Measurements from ENCODE around the gene C2orf81. TPM values are rescaled to one million over a fixed set of nuclear protein-coding genes. Genes with fewer than 3 reads are reported as not detected.

Gene C2orf81
- polyA plus RNA-seq, 2 of the 4 experiments (the other 2 are of a cell fraction): 0.88 to 2.0 TPM

DNA sequence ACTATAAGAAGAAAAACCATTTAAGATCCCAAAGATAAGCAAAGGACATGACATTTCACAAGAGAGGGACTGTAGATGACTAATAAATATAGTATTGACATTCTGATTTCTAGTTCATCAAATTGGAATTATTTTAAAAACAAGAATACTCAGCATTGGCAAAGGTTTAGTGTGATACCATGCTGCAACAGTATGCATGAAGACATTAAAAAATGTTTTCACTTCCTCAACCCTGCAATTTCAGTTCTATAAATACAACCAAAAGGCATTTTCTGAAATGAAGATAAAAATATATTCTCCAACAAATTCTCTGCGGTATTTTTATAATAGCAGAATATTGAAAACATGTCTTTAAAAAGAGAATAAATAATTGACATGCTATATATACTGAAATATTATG is 2.1 kb downstream of the C2orf81 start:
- peaks cover 6% of the 10 kb centered on the region; the same call in 1 of the 3 replicates for H3K4me1 ChIP-seq
- ChIA-PET POLR2A (no interaction called here), CTCF (interaction anchor here (1.2 to 1.7 kb wide), 2 partner anchors 10 to 19 kb away, joined by 3 to 5 read pairs; no protein-coding TSS in a partner anchor)
- no peak for FAIRE-seq
- no peaks in the 10 kb centered on the region for H3K9me3 ChIP-seq
- H3K4me2 ChIP-seq: no peak overlapping the region
- no peak for DNase-seq (ENCODE audit: low read depth in 1 of 2, low spot score in 1 of 2)
- no peak for TF ChIP-seq EP300 (IDR thresholded peaks at IDR 0.05)
- TF ChIP-seq NPAS2 (CRISPR knock-in tag; IDR thresholded peaks at IDR 0.05; ENCODE audit: borderline replicate concordance): no peak
- no peak for TF ChIP-seq ELK1 (IDR thresholded peaks at IDR 0.05; ENCODE audit: low read depth, low read length)
- no peak for TF ChIP-seq HEYL (CRISPR knock-in tag; IDR thresholded peaks at IDR 0.05)
- TF ChIP-seq GATA3 (IDR thresholded peaks at IDR 0.05; ENCODE audit: borderline replicate concordance): no peak
- no peak for TF ChIP-seq KDM5A (IDR thresholded peaks at IDR 0.05)
- no peak for TF ChIP-seq HOXA7 (CRISPR knock-in tag; IDR thresholded peaks at IDR 0.05)
- TF ChIP-seq, protein P1, sequence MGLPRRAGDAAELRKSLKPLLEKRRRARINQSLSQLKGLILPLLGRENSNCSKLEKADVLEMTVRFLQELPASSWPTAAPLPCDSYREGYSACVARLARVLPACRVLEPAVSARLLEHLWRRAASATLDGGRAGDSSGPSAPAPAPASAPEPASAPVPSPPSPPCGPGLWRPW (IDR thresholded peaks at IDR 0.05): no peak
- TF ChIP-seq CHD4 (IDR thresholded peaks at IDR 0.05; ENCODE audit: borderline replicate concordance): no peak
- no peak for TF ChIP-seq MAX (IDR thresholded peaks at IDR 0.05)
- no peak for TF ChIP-seq CBX2 (IDR thresholded peaks at IDR 0.05; ENCODE audit: borderline replicate concordance, low read depth)
- no peak for TF ChIP-seq ZFP36 (IDR thresholded peaks at IDR 0.05; ENCODE audit: borderline replicate concordance, partially characterized antibody)
- TF ChIP-seq ESRRA (IDR thresholded peaks at IDR 0.05; ENCODE audit: borderline replicate concordance, low read length): no peak
- TF ChIP-seq E2F6 (IDR thresholded peaks at IDR 0.05; ENCODE audit: borderline replicate concordance, low read depth): no peak
- no peak for TF ChIP-seq JUNB (IDR thresholded peaks at IDR 0.05)
- no peak for TF ChIP-seq KDM1A (IDR thresholded peaks at IDR 0.05; ENCODE audit: low read depth)
- TF ChIP-seq RCOR1 (IDR thresholded peaks at IDR 0.05; ENCODE audit: low read depth, low read length): no peak
- 87% methylated on average over 1 of the region's 1 CpG for WGBS (ENCODE audit: missing lambda C conversion rate)
- no peak overlapping the region for H3K27ac ChIP-seq
- ATAC-seq: no peak
- H3K4me3 ChIP-seq: no peak overlapping the region

DNA sequence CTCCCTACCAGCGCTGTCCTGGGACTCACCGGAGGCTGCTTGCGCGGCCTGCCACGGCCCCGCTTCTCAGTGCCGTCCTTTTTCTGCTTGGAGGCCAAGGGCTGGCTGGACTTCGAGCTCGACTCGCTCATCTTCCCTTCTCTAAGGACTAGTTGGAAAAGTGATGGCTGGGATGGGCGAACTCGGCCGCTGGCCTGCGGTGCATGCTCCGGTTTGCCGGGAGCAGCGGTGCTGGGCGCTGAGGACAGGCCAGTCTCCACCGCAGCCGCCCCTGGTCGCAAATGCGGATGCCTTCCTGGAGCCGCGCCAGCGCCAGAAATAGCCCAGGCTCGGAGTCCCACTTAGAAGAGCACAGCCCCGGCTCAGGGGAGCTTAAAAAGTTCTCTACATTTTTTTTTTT is 3.1 kb downstream of the C2orf81 start:
- H3K4me2 ChIP-seq: no peak overlapping the region
- no peak for ATAC-seq
- peaks cover 6% of the 10 kb centered on the region; the same call in 1 of the 3 replicates for H3K4me1 ChIP-seq
- POLR2A ChIA-PET: no interaction called here
- H3K4me3 ChIP-seq: no peak overlapping the region
- DNase-seq (ENCODE audit: low read depth in 1 of 2, low spot score in 1 of 2): no peak
- CTCF ChIA-PET: interaction anchor here (0.6 to 1.7 kb wide), 3 partner anchors 9 to 36 kb away, joined by 3 to 5 read pairs (median 3); no protein-coding TSS in a partner anchor
- H3K9me3 ChIP-seq: no peaks in the 10 kb centered on the region
- TF ChIP-seq, protein P2, sequence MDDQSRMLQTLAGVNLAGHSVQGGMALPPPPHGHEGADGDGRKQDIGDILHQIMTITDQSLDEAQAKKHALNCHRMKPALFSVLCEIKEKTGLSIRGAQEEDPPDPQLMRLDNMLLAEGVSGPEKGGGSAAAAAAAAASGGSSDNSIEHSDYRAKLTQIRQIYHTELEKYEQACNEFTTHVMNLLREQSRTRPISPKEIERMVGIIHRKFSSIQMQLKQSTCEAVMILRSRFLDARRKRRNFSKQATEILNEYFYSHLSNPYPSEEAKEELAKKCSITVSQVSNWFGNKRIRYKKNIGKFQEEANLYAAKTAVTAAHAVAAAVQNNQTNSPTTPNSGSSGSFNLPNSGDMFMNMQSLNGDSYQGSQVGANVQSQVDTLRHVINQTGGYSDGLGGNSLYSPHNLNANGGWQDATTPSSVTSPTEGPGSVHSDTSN (IDR thresholded peaks at IDR 0.05): no peak
- TF ChIP-seq RARB (CRISPR knock-in tag; IDR thresholded peaks at IDR 0.05) (no peak), FOXS1 (CRISPR knock-in tag; IDR thresholded peaks at IDR 0.05) (no peak), PHF8 (IDR thresholded peaks at IDR 0.05; ENCODE audit: borderline replicate concordance, low read depth) (no peak), EP300 (IDR thresholded peaks at IDR 0.05) (no peak), HOXA7 (CRISPR knock-in tag; IDR thresholded peaks at IDR 0.05) (no peak), EHF (CRISPR knock-in tag; IDR thresholded peaks at IDR 0.05) (no peak), MAFK (IDR thresholded peaks at IDR 0.05; ENCODE audit: partially characterized antibody) (no peak), SMC3 (IDR thresholded peaks at IDR 0.05) (no peak), HMGXB4 (CRISPR knock-in tag; IDR thresholded peaks at IDR 0.05; ENCODE audit: borderline replicate concordance) (no peak), KDM5A (IDR thresholded peaks at IDR 0.05) (no peak), POLR2AphosphoS2 (conservative IDR thresholded peaks at IDR 0.05; ENCODE audit: low read length) (no peak), ZFP36 (IDR thresholded peaks at IDR 0.05; ENCODE audit: borderline replicate concordance, partially characterized antibody) (no peak)
- no peak overlapping the region for H3K27ac ChIP-seq
- no peak for FAIRE-seq
- WGBS (ENCODE audit: missing lambda C conversion rate): 88% methylated on average over 27 of the region's 27 CpGs
